AG10803 (cell line): ENCODE results near the gene HDGFL2.

Source experiments
- DNase-seq: peaks from one replicate; pipeline ENCODE4 v3.0.0; 2010; ENCODE audit warnings: low read depth
- H3K4me3 ChIP-seq: 2 replicates; pipeline ENCODE4 v1.5.1; 2011; ENCODE audit warnings: mild to moderate bottlenecking, low read length, control low read depth
- TF ChIP-seq, protein P1 (sequence below): conservative IDR thresholded peaks from 2 replicates; pipeline ENCODE4 v1.5.1; 2011; ENCODE audit warnings: mild to moderate bottlenecking, low read length, control low read depth, inconsistent platforms

Gene HDGFL2

DNA sequence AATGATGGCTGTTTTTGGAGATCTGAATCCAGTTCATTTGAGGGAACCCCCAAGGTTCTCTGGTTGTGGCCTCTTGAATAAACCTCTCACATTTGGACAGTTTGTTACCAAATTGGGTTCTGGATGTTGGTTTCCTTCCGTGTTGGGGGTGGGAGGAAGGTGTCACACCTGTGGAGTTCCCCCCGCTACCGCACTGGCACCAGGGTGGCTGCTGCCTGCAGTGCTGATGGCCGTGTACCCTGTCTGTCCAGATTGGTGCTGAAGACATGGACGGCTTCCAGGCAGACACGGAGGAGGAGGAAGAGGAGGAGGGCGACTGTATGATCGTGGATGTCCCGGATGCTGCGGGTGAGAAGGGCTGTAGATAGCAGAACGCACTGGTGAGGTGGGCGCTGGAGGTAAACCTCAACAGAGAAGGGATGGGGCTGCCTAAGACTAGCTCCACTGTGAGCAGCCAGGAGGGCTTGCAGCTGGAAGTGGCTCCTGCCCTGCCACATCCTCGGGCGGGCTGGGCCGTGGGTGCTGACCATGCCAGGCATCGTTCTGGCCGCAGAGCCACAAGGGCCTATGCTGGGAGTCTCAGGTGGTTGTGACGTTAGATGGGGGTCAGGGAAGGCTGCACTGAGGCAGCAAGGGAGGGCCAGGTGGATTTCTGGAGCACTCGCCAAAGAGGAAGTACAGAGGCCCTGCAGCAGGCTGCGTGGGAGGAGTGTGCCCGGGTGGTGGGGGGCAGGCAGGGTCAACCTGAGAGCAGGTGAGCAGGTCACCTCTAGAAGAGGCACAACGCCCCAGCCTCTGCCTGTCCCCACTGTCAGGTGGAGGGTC lies 29.9 kb upstream of the HDGFL2 start:
- TF ChIP-seq, protein P1, sequence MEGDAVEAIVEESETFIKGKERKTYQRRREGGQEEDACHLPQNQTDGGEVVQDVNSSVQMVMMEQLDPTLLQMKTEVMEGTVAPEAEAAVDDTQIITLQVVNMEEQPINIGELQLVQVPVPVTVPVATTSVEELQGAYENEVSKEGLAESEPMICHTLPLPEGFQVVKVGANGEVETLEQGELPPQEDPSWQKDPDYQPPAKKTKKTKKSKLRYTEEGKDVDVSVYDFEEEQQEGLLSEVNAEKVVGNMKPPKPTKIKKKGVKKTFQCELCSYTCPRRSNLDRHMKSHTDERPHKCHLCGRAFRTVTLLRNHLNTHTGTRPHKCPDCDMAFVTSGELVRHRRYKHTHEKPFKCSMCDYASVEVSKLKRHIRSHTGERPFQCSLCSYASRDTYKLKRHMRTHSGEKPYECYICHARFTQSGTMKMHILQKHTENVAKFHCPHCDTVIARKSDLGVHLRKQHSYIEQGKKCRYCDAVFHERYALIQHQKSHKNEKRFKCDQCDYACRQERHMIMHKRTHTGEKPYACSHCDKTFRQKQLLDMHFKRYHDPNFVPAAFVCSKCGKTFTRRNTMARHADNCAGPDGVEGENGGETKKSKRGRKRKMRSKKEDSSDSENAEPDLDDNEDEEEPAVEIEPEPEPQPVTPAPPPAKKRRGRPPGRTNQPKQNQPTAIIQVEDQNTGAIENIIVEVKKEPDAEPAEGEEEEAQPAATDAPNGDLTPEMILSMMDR = no peak
- no peak for DNase-seq

DNA sequence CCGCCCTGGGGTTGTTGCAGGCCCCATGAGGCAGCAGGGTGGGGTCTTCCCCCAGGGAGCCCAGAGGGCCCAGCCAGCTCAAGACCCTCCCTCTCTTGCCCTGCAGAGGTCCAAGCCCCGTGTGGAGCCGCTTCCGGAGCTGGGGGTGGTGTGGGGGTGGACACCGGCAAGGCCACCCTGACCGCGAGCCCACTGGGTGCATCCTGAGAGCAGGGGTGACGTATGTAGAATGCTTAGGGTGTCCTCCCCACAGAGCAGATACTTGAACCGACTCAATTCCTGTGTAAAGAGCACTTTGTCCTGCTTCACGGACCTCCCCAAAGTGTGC lies 29.3 kb upstream of the HDGFL2 start:
- H3K4me3 ChIP-seq = no peak overlapping the region
- TF ChIP-seq, protein P1 = no peak
- DNase-seq = no peak

More for the DNA sequence above, 29.9 kb upstream of the HDGFL2 start:
- H3K4me3 ChIP-seq = no peak overlapping the region

DNA sequence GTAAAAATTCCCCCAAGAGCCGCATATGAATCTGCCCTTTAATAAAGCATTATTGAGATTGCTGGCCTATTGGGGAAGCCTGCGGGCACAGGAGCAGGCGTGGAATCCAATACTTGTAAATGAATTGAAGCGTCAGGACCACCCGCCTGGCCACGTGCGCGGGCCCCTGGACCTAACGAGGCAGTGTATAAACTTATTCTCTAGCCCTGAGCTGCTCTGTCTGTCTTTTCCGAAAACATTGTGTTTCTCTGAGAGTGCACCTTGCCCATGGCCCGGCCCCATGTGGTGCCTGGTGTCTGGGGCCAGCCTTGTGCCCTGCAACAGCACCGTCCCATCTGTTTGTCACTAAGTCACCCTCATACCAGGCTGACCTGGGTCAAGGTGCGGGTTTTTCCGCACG lies 28.9 kb upstream of the HDGFL2 start:
- TF ChIP-seq, protein P1 = no peak
- no peak overlapping the region for H3K4me3 ChIP-seq

DNA sequence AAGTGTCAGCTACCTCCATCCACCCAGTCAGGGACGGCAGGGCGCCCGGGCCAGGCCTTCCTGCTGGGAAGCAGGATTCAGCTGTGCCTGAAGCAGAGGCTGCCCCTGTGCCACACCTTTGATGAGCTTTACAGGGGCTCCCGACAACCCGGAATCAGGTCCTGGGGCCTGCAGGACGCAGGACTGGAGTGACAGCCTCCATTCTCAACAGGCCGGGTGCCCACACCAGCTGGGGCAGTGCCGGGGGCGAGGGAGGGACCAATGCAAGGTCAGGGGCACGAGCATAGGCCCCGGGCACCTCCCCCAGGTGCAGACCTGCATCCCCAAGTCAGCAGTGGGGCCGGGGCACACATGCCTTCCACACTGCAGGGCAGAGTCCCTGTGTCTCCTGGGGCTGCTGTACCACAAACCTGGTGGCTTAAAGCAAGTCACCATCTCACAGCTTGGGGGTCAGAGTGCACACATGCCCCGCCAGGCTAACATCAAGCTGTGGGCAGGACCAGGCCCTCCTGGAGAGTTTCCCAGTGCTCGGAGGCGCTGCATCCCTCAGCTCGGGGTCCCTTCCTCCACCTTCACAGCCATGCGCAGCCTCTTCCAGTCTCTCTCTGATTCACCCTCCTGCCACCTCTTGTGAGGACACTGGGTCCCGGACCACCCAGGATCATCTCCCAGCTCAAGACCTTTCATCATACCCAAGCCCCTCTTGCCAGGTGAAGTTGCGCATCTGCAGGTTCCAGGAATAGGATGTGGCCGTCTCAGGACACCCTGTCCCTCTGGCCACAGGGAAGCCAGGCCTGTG lies 27.9 kb upstream of the HDGFL2 start:
- no peak overlapping the region for H3K4me3 ChIP-seq
- TF ChIP-seq, protein P1 = no peak
- no peak for DNase-seq

More for the DNA sequence above, 28.9 kb upstream of the HDGFL2 start:
- no peak for DNase-seq

DNA sequence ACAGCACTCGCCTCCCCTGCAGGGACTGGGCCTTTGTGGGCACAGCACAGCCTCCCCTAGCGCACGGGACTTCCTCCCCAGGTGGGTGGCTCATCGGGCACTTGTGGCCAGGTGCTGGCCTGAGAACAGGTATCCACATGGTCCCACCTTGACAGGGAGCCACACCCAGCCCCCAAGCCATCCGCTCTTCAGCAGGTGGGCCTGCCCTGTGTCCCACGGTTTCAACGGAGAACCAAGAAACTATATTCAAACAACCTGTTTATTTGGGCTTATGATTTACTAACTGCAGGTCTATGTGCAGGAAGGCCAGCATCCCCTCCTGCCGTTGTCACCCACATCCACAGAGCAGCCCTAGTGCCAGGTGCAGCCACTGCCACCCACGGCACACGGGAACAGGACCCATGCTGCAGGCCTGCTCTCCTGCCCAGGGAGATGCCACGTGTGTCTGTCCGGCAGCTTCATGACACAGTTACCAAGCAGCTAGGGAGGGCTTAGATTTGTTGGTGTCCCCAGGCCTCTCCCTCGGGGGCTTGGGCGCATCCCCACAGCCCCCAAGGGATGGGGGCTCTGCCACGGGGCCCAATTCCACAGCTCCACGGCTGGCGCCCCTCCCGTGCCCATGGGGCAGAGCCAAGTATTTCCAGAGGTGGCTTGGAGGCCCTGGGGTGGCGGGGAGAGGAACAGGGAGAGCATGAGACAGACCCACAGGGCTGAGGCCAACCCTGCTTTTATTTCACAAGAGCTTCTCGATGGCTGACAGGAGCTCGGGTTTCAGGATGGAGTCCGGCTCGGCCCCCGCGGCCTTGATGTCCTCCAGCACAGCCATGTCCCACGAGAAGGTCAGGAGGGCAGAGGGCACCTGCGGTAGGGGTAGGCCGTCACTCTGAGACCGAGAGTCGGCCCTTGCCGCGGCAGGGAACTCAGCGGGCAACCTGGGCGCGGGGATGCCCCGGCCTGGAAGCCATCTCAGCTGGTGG lies 27.0 kb upstream of the HDGFL2 start:
- TF ChIP-seq, protein P1 = no peak
- no peak for DNase-seq
- H3K4me3 ChIP-seq = no peak overlapping the region

DNA sequence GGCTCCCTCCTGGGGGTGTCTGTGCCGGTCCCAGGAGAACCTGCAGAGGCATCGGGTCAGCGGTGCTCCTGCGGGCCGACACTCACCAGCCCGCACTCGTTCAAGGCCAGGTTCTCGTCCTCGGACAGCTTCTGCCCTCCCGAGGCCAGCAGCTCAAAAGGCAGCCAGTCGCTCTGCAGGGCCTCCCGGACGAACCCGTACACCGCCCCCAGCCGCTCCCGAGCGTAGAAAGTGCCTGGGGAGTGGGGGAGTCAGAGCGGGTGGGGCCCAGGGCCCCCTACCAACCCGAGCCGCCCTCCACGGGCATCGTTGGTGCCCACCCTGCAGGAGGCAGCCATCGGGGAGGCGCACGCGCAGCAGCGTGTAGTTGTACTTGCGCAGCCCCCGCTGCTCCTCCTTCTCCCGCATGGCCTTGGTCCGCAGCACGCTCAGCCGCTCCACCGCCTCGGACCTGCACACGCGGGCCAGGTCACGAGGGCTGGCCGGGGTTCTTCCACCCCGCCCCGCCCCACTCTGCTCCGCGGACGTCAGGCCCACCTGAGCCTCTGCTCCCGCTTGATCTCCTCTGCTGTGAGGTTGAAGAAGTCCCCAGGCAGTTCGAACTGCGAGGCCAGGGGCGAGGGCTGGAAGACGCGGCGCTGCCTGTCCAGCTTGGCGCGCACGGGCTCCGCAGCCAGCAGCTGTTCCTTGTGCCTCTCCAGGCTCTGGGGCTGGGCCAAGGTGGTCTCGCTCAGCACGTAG lies 26.0 kb upstream of the HDGFL2 start:
- TF ChIP-seq, protein P1 = no peak
- DNase-seq = no peak

More for the DNA sequence above, 26.0 kb upstream of the HDGFL2 start:
- H3K4me3 ChIP-seq = no peak overlapping the region
